ENCODE data around the gene KIAA1671. TPM values are rescaled to one million over a fixed set of nuclear protein-coding genes. Genes with fewer than 3 reads are reported as not detected.

KIAA1671 gene
- total RNA-seq, 4 donors from 2014 or later, result 7.3 to 15.1 (median 10.2) TPM

GRCh38 chr22:24945430-24945829 is 7.1 kb upstream of the KIAA1671 start:
- TF ChIP-seq CTCF (IDR thresholded peaks at IDR 0.05; ENCODE audit: low read depth), result no peak

GRCh38 chr22:24947383-24947782 is 5.1 kb upstream of the KIAA1671 start:
- TF ChIP-seq CTCF (IDR thresholded peaks at IDR 0.05; ENCODE audit: low read depth), result no peak

- TF ChIP-seq CTCF (IDR thresholded peaks at IDR 0.05; ENCODE audit: low read depth), result no peak
Observed at GRCh38 chr22:24947881-24948280, 4.6 kb upstream of the KIAA1671 start.

GRCh38 chr22:24948356-24949202 is 3.9 kb upstream of the KIAA1671 start:
- no peak for TF ChIP-seq CTCF (IDR thresholded peaks at IDR 0.05; ENCODE audit: low read depth)

GRCh38 chr22:24950272-24950902 is 2.1 kb upstream of the KIAA1671 start:
- no peak for TF ChIP-seq CTCF (IDR thresholded peaks at IDR 0.05; ENCODE audit: low read depth)

GRCh38 chr22:24952837-24953383 is 394 bp downstream of the KIAA1671 start:
- no peak for TF ChIP-seq CTCF (IDR thresholded peaks at IDR 0.05; ENCODE audit: low read depth)

All from subcutaneous adipose tissue (tissue), 4 donors.